ENCODE measurements around the gene PCBP4. TPM values are rescaled to one million over a fixed set of nuclear protein-coding genes. Genes with fewer than 3 reads are reported as not detected.
A peak's percentile ranks its signal among the peaks of the same experiment; 100 is the strongest.

Gene PCBP4
- total RNA-seq, 2 donors from 2014 or later = 19.6 to 22.4 TPM

- H3K27me3 ChIP-seq = no peaks in the 10 kb centered on the region
- no peaks in the 10 kb centered on the region for H3K9me3 ChIP-seq
- H3K36me3 ChIP-seq = no peaks in the 10 kb centered on the region
- H3K4me3 ChIP-seq = no peak overlapping the region
- no peak for DNase-seq
- no peak overlapping the region for H3K9ac ChIP-seq (ENCODE audit: low read depth in 2 of 2, low read length in 2 of 2)
- intact Hi-C loops (cut with DNase I) = no loop called here
- no peak overlapping the region for H3K27ac ChIP-seq
- peaks cover 13% of the 10 kb centered on the region for H3K4me1 ChIP-seq
- TF ChIP-seq, protein P1, sequence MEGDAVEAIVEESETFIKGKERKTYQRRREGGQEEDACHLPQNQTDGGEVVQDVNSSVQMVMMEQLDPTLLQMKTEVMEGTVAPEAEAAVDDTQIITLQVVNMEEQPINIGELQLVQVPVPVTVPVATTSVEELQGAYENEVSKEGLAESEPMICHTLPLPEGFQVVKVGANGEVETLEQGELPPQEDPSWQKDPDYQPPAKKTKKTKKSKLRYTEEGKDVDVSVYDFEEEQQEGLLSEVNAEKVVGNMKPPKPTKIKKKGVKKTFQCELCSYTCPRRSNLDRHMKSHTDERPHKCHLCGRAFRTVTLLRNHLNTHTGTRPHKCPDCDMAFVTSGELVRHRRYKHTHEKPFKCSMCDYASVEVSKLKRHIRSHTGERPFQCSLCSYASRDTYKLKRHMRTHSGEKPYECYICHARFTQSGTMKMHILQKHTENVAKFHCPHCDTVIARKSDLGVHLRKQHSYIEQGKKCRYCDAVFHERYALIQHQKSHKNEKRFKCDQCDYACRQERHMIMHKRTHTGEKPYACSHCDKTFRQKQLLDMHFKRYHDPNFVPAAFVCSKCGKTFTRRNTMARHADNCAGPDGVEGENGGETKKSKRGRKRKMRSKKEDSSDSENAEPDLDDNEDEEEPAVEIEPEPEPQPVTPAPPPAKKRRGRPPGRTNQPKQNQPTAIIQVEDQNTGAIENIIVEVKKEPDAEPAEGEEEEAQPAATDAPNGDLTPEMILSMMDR (IDR thresholded peaks at IDR 0.05) = no peak
Observed at GRCh38 chr3:51945031-51945840, 22.0 kb downstream of the PCBP4 start.

DNA sequence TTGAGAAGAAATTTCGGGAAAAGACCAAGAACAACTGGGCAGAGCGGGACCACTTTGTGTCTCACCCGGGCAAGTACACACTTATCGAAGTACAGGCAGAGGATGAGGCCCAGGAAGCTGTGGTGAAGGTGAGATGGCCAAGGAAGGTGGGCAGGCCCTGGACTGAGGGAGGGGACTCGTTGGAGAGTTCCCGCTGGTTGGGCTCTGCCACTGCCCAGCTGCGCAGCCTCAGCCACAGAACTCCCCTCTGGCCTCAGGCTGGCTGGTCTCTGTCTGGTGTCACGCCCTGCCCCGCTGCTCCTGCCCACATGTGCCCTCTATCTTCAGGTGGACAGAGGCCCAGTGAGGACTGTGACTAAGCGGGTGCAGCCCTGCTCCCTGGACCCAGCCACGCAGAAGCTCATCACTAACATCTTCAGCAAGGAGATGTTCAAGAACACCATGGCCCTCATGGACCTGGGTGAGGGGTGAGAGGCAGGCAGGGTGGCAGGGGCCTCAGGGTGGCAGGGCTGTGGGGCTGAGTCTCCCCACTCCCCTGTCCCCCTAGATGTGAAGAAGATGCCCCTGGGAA, 22.7 kb downstream of the PCBP4 start:
- intact Hi-C loops (cut with DNase I) = loop anchor here (5.0 kb wide), 1 partner anchor 183 kb away; no protein-coding TSS in a partner anchor
- Histone ChIP-seq H3K9me3 (no peaks in the 10 kb centered on the region), H3K4me3 (no peak overlapping the region), H3K4me1 (peaks cover 13% of the 10 kb centered on the region), H3K36me3 (no peaks in the 10 kb centered on the region), H3K27ac (no peak overlapping the region), H3K27me3 (no peaks in the 10 kb centered on the region), H3K9ac (ENCODE audit: low read depth in 2 of 2, low read length in 2 of 2) (no peak overlapping the region)
- DNase-seq = no peak
- TF ChIP-seq, protein P1 (IDR thresholded peaks at IDR 0.05) = no peak

GRCh38 chr3:51943451-51944391, 23.5 kb downstream of the PCBP4 start:
- Histone ChIP-seq H3K9ac (ENCODE audit: low read depth in 2 of 2, low read length in 2 of 2) (peak overlapping the region; percentile 88 to 99), H3K9me3 (no peaks in the 10 kb centered on the region), H3K27ac (no peak overlapping the region), H3K27me3 (no peaks in the 10 kb centered on the region), H3K4me3 (no peak overlapping the region), H3K4me1 (peaks cover 13% of the 10 kb centered on the region), H3K36me3 (no peaks in the 10 kb centered on the region)
- TF ChIP-seq, protein P1 (IDR thresholded peaks at IDR 0.05) = no peak
- DNase-seq = no peak
- intact Hi-C loops (cut with DNase I) = loop anchor here (5.0 kb wide), 1 partner anchor 184 kb away; no protein-coding TSS in a partner anchor

DNA sequence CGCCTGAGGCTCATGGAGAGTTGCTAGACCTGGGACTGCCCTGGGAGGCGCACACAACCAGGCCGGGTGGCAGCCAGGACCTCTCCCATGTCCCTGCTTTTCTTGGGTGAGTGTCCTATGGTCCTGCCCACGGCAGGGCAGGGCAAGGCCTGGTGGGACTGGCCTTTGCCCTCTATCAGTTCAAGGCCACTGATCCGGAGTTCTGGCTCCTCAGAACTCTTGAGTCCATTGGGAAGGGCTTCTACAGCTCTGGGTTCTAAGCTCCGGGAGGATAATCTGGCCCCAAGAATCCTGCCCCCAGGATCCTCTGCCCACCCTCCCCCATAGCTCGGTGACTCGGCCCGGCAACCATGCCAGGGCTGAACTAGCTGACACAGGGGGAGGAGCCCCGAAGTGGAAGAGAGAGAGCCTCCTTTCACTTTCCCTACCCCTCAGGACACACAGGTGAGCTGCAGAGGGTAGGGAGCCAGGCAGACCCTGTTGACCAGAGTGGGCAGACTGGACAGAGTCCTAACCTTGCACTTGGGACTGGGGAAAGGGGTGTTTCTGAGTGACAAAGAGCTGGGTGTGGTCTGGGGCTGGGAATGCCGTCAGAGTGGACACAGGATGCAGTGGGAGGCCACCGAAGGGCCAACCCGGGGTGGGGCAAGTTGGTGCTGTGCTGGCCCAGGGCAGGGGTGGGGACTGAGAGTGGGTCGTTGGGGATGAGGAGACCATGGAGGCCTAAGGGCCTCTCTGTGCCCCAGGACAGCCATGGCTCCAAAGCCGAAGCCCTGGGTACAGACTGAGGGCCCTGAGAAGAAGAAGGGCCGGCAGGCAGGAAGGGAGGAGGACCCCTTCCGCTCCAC, 24.4 kb downstream of the PCBP4 start:
- H3K4me1 ChIP-seq = peaks cover 13% of the 10 kb centered on the region
- TF ChIP-seq, protein P1 (IDR thresholded peaks at IDR 0.05) = no peak
- intact Hi-C loops (cut with DNase I) = loop anchor here (5.0 kb wide), 1 partner anchor 184 kb away; no protein-coding TSS in a partner anchor
- peak overlapping the region; percentile 97 for H3K27ac ChIP-seq
- H3K9me3 ChIP-seq = no peaks in the 10 kb centered on the region
- peak overlapping the region; percentile 51 for H3K4me3 ChIP-seq
- DNase-seq = peak; percentile 61
- H3K36me3 ChIP-seq = no peaks in the 10 kb centered on the region
- peak overlapping the region; percentile 88 to 99 for H3K9ac ChIP-seq (ENCODE audit: low read depth in 2 of 2, low read length in 2 of 2)
- H3K27me3 ChIP-seq = no peaks in the 10 kb centered on the region

All from colonic mucosa (tissue), 4 donors.